Measurements from ENCODE around the gene RSPH6A. TPM values are rescaled to one million over a fixed set of nuclear protein-coding genes. Genes with fewer than 3 reads are reported as not detected.

The RSPH6A gene
- total RNA-seq: 1 to 10 TPM in 1 of 4 donors, under 1 TPM in 1, not detected in 2; 0.54 to 3.3 TPM

GRCh38 chr19:45814851-45815480 lies at the start of gene RSPH6A:
Gene RSPH6A (minus strand): TSS chr19:45815308. CDS start chr19:45815176, 132 bp downstream.
- no peak for DNase-seq
- H3K4me3 ChIP-seq: peak within 1 kb of the TSS in 3 of 4 donors; percentile 23 to 40 (median 38)
- no peaks in the 10 kb centered on the region for H3K27me3 ChIP-seq
- peaks cover 0 to 17% (median 0%) of the 10 kb centered on the region in 4 donors for H3K4me1 ChIP-seq
- no peak for TF ChIP-seq POLR2A (IDR thresholded peaks at IDR 0.05)
- TF ChIP-seq, protein P1, sequence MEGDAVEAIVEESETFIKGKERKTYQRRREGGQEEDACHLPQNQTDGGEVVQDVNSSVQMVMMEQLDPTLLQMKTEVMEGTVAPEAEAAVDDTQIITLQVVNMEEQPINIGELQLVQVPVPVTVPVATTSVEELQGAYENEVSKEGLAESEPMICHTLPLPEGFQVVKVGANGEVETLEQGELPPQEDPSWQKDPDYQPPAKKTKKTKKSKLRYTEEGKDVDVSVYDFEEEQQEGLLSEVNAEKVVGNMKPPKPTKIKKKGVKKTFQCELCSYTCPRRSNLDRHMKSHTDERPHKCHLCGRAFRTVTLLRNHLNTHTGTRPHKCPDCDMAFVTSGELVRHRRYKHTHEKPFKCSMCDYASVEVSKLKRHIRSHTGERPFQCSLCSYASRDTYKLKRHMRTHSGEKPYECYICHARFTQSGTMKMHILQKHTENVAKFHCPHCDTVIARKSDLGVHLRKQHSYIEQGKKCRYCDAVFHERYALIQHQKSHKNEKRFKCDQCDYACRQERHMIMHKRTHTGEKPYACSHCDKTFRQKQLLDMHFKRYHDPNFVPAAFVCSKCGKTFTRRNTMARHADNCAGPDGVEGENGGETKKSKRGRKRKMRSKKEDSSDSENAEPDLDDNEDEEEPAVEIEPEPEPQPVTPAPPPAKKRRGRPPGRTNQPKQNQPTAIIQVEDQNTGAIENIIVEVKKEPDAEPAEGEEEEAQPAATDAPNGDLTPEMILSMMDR (IDR thresholded peaks at IDR 0.05): no peak
- peaks cover 0 to 10% (median 0%) of the 10 kb centered on the region in 3 donors for H3K36me3 ChIP-seq
- H3K27ac ChIP-seq: no peak within 1 kb of the TSS
- H3K9me3 ChIP-seq: no peaks in the 10 kb centered on the region

DNA sequence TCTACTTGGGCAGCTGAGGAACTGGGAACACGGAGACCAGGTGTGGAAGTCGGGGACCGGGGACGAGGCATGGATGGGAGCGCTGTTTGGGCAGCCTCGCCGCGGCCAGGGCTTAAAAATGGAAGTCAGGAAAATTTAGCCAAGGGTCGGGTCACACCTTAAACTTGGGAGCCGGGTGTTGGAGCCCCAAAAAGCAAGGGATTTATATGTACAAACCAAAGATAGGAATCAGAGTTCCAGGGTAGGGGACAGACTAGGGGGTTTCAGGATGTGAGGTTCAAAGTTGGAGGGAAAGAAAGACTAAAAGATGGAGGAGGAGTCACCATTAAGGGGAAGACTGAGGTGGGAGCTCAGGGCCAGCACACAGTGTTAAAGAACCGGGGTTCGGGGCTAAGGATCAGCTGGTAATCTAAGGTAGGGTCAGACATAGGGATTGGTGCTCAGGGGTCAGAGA lies 49.5 kb upstream of the RSPH6A start:
- H3K36me3 ChIP-seq: no peaks in the 10 kb centered on the region
- TF ChIP-seq, protein P1 (IDR thresholded peaks at IDR 0.05): no peak
- no peak for TF ChIP-seq POLR2A (IDR thresholded peaks at IDR 0.05)
- no peaks in the 10 kb centered on the region for H3K27me3 ChIP-seq
- peak overlapping the region; percentile 49 to 83 (median 64) for H3K27ac ChIP-seq
- H3K9me3 ChIP-seq: no peaks in the 10 kb centered on the region
- H3K4me3 ChIP-seq: peak overlapping the region; percentile 75 to 88 (median 88)
- DNase-seq: no peak
- peaks cover 3 to 22% (median 11%) of the 10 kb centered on the region in 4 donors for H3K4me1 ChIP-seq

- DNase-seq: peak in 2 of 3 donors; percentile 78 to 89
- no peaks in the 10 kb centered on the region for H3K27me3 ChIP-seq
- H3K27ac ChIP-seq: peak within 1 kb of the TSS; percentile 63 to 94 (median 74)
Observed at GRCh38 chr19:45863840-45864628, 48.9 kb upstream of the RSPH6A start, which contains the start of gene FOXA3. Gene FOXA3 (plus strand): TSS chr19:45864326. CDS start chr19:45864457, 131 bp downstream.

DNA sequence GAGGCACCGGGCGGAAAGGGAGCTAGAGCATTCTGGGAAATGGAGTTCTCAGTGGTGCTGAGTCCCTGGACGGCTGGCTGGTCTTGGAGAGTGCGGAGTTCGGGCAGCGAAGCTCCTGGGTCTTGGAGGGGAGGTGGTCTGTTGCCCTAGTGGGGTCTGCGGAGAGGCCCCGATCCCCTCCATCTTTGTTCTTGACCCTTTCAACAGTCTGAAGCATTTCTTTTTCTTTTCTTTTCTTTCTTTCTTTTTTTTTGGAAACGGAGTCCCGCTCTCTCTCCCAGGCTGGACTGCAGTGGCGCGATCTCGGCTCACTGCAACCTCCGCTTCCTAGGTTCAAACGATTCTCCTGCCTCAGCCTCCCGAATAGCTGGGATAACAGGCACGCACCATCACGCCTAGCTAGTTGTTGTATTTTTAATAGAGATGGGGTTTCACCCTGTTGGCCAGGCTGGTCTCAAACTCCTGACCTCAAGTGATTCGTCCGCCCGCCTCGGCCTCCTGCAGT lies 48.3 kb upstream of the RSPH6A start:
- H3K27ac ChIP-seq: peak overlapping the region in 2 of 4 donors; percentile 83 to 94
- TF ChIP-seq, protein P1 (IDR thresholded peaks at IDR 0.05): no peak
- no peak for DNase-seq
- H3K27me3 ChIP-seq: no peaks in the 10 kb centered on the region
- H3K9me3 ChIP-seq: no peaks in the 10 kb centered on the region
- peaks cover 0 to 11% (median 0%) of the 10 kb centered on the region in 3 donors for H3K36me3 ChIP-seq
- peak overlapping the region; percentile 75 to 88 (median 88) for H3K4me3 ChIP-seq
- peaks cover 3 to 22% (median 11%) of the 10 kb centered on the region in 4 donors for H3K4me1 ChIP-seq

More at GRCh38 chr19:45863840-45864628, 48.9 kb upstream of the RSPH6A start, which contains the start of gene FOXA3:
- Histone ChIP-seq H3K4me1 (peaks cover 3 to 22% (median 11%) of the 10 kb centered on the region in 4 donors), H3K36me3 (peaks cover 0 to 6% (median 0%) of the 10 kb centered on the region in 3 donors), H3K9me3 (no peaks in the 10 kb centered on the region), H3K4me3 (peak within 1 kb of the TSS; percentile 75 to 88 (median 88))
- peak in 1 of 2 donors; percentile 38 for TF ChIP-seq POLR2A (IDR thresholded peaks at IDR 0.05)
- TF ChIP-seq, protein P1 (IDR thresholded peaks at IDR 0.05): peak; percentile 27 to 92 (median 73)

GRCh38 chr19:45862564-45863334 lies 47.6 kb upstream of the RSPH6A start, which contains the start of gene SYMPK:
Gene SYMPK (minus strand): TSS chr19:45863147. CDS start chr19:45854495, 8,652 bp downstream.
- Histone ChIP-seq H3K27ac (peak within 1 kb of the TSS; percentile 91 to 94 (median 92)), H3K36me3 (peaks cover 0 to 11% (median 0%) of the 10 kb centered on the region in 3 donors), H3K4me1 (peaks cover 3 to 22% (median 11%) of the 10 kb centered on the region in 4 donors), H3K9me3 (no peaks in the 10 kb centered on the region), H3K27me3 (no peaks in the 10 kb centered on the region), H3K4me3 (peak within 1 kb of the TSS; percentile 75 to 88 (median 88))
- peak; percentile 98 to 99 (median 99) for DNase-seq
- TF ChIP-seq, protein P1 (IDR thresholded peaks at IDR 0.05): no peak
- peak in 1 of 2 donors; percentile 22 for TF ChIP-seq POLR2A (IDR thresholded peaks at IDR 0.05)
